Panc1 (cell line): ENCODE results near the gene MAP9.

ENCODE experiments used
- POLR2AphosphoS5 ChIP-seq: IDR thresholded peaks from 2 replicates; pipeline ENCODE4 v1.6.1; 2012; ENCODE audit warnings: mild to moderate bottlenecking, low read depth, low read length, moderate library complexity
- SIN3A ChIP-seq: IDR thresholded peaks from 2 replicates; pipeline ENCODE4 v1.6.1; 2012; ENCODE audit warnings: low read depth, mild to moderate bottlenecking, low read length, moderate library complexity, borderline replicate concordance; ENCODE audit not compliant: insufficient read depth
- TCF7L2 ChIP-seq: IDR thresholded peaks from 2 replicates; pipeline ENCODE4 v1.6.1; 2011; ENCODE audit warnings: mild to moderate bottlenecking, low read depth, low read length, inconsistent platforms
- TF ChIP-seq, protein P1 (sequence below): fragments of 450-650 bp; IDR thresholded peaks from 2 replicates; pipeline ENCODE4 v1.5.1; 2017; ENCODE audit warnings: mild to moderate bottlenecking
- TF ChIP-seq, protein P2 (sequence below), 2 experiments: IDR thresholded peaks; 2 replicates each; pipeline ENCODE4 v1.6.1; 2011 to 2012; ENCODE audit warnings: low read depth in 2 of 2, control low read depth in 1 of 2, low read length in 1 of 2, mild to moderate bottlenecking in 1 of 2, moderate library complexity in 1 of 2; ENCODE audit not compliant: insufficient read depth in 1 of 2

DNA sequence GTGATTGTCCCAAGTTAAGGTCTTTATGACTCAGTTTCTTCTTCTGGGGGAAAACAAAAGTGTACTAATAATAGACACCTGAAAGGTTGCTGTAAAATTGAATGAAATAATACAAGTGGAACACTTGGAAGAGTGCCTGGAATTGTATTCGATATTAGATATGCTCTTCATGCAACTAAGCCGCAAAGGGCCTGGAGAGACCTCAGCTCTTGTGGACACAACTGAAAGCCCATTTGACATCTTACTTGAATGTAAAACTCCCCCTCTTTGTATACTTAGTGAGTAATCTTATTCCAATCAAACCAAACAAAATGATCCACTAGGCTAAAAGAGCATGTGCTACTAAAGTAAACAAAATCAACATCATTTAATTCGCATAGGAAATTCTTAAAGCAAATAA, 511 bp upstream of the MAP9 start:
- TF ChIP-seq, protein P1, sequence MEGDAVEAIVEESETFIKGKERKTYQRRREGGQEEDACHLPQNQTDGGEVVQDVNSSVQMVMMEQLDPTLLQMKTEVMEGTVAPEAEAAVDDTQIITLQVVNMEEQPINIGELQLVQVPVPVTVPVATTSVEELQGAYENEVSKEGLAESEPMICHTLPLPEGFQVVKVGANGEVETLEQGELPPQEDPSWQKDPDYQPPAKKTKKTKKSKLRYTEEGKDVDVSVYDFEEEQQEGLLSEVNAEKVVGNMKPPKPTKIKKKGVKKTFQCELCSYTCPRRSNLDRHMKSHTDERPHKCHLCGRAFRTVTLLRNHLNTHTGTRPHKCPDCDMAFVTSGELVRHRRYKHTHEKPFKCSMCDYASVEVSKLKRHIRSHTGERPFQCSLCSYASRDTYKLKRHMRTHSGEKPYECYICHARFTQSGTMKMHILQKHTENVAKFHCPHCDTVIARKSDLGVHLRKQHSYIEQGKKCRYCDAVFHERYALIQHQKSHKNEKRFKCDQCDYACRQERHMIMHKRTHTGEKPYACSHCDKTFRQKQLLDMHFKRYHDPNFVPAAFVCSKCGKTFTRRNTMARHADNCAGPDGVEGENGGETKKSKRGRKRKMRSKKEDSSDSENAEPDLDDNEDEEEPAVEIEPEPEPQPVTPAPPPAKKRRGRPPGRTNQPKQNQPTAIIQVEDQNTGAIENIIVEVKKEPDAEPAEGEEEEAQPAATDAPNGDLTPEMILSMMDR: no peak
- TF ChIP-seq, protein P2, sequence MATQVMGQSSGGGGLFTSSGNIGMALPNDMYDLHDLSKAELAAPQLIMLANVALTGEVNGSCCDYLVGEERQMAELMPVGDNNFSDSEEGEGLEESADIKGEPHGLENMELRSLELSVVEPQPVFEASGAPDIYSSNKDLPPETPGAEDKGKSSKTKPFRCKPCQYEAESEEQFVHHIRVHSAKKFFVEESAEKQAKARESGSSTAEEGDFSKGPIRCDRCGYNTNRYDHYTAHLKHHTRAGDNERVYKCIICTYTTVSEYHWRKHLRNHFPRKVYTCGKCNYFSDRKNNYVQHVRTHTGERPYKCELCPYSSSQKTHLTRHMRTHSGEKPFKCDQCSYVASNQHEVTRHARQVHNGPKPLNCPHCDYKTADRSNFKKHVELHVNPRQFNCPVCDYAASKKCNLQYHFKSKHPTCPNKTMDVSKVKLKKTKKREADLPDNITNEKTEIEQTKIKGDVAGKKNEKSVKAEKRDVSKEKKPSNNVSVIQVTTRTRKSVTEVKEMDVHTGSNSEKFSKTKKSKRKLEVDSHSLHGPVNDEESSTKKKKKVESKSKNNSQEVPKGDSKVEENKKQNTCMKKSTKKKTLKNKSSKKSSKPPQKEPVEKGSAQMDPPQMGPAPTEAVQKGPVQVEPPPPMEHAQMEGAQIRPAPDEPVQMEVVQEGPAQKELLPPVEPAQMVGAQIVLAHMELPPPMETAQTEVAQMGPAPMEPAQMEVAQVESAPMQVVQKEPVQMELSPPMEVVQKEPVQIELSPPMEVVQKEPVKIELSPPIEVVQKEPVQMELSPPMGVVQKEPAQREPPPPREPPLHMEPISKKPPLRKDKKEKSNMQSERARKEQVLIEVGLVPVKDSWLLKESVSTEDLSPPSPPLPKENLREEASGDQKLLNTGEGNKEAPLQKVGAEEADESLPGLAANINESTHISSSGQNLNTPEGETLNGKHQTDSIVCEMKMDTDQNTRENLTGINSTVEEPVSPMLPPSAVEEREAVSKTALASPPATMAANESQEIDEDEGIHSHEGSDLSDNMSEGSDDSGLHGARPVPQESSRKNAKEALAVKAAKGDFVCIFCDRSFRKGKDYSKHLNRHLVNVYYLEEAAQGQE (IDR thresholded peaks at IDR 0.05; ENCODE audit: insufficient read depth in 1 of 2, low read depth in 2 of 2, low read length in 1 of 2): no peak
- TF ChIP-seq TCF7L2 (no peak), POLR2AphosphoS5 (no peak), SIN3A (no peak)
